Body of pancreas (tissue), 4 donors: ENCODE data around the gene FLRT2.

ENCODE experiments used
- CTCF ChIP-seq, 7 experiments: fragments of 450-650 bp in 4 of 7; fragments of 200-600 bp in 3 of 7; sonication (generic) in 3 of 7; IDR thresholded peaks; one replicate each; pipeline ENCODE4 v1.5.1; 2016 to 2019; ENCODE audit warnings: antibody characterized with exemption in 7 of 7
- POLR2A ChIP-seq, 3 donors: fragments of 450-650 bp; IDR thresholded peaks; one replicate each; pipeline ENCODE4 v1.6.1; 2016; ENCODE audit warnings: antibody characterized with exemption in 3 of 3, mild to moderate bottlenecking in 2 of 3

GRCh38 chr14:85596562-85596961 lies 66.6 kb downstream of the FLRT2 start:
- TF ChIP-seq CTCF (IDR thresholded peaks at IDR 0.05) (no peak), POLR2A (IDR thresholded peaks at IDR 0.05) (no peak)
